CD4-positive, alpha-beta T cell (primary cell): ENCODE measurements around the gene SEPHS1. TPM values are rescaled to one million over a fixed set of nuclear protein-coding genes. Genes with fewer than 3 reads are reported as not detected.

Source experiments
- ATAC-seq: fragments of 200-7000 bp; cut with Tn5 transposase; one replicate; pipeline ENCODE4 v1.10.0; 2022; ENCODE audit warnings: mild to moderate bottlenecking; ENCODE audit not compliant: poor library complexity
- CTCF ChIA-PET: fragments of 350-600 bp; sonication (Branson Sonifier 250); formaldehyde crosslinking; loops from one replicate; lab custom pipeline; 2021; ENCODE audit warnings: antibody characterized with exemption, inconsistent platforms; lab: Charles Lee
- POLR2A ChIA-PET: fragments of 350-600 bp; sonication (Branson Sonifier 250); formaldehyde crosslinking; loops from one replicate; lab custom pipeline; 2021; ENCODE audit warnings: antibody characterized with exemption, inconsistent platforms; lab: Charles Lee
- DNase-seq, 14 experiments: peaks; one replicate each; pipeline ENCODE4 v3.0.0-alpha.2; 2013 to 2020; ENCODE audit warnings: mixed read lengths in 2 of 14
- H3K27ac ChIP-seq, 2 donors: one replicate each; pipeline versions ENCODE4 v1.5.1 to v1.7.0; 2013; ENCODE audit warnings: low read length in 2 of 2, low read depth in 1 of 2, mild to moderate bottlenecking in 1 of 2
- H3K27me3 ChIP-seq, 2 experiments: 1 replicate in 1 of 2; 2 replicates in 1 of 2; pipeline versions ENCODE4 v1.6.1 to v1.7.0; 2013; ENCODE audit warnings: low read length in 2 of 2, control low read depth in 1 of 2, mild to moderate bottlenecking in 1 of 2, moderate library complexity in 1 of 2; ENCODE audit not compliant: insufficient read depth in 2 of 2, control insufficient read depth in 1 of 2
- H3K36me3 ChIP-seq: one replicate; pipeline ENCODE4 v1.6.1; 2013; ENCODE audit warnings: low read length, control low read depth; ENCODE audit not compliant: insufficient read depth
- H3K4me1 ChIP-seq: one replicate; pipeline ENCODE4 v1.6.1; 2013; ENCODE audit warnings: low read length, control low read depth; ENCODE audit not compliant: insufficient read depth
- H3K4me3 ChIP-seq: one replicate; pipeline ENCODE4 v1.5.1; 2013; ENCODE audit warnings: mild to moderate bottlenecking, low read length, moderate library complexity
- H3K9me3 ChIP-seq, 2 experiments: 1 replicate in 1 of 2; 2 replicates in 1 of 2; pipeline versions ENCODE4 v1.6.1 to v1.7.0; 2013; ENCODE audit warnings: low read length in 2 of 2, mild to moderate bottlenecking in 2 of 2, control low read depth in 1 of 2, moderate library complexity in 1 of 2; ENCODE audit not compliant: control insufficient read depth in 1 of 2, insufficient read depth in 1 of 2
- H3K27ac Mint-ChIP-seq: one replicate; pipeline ENCODE4 v1.8.0; 2020; ENCODE audit warnings: mixed read lengths
- H3K27me3 Mint-ChIP-seq: one replicate; pipeline ENCODE4 v1.8.0; 2021; ENCODE audit warnings: mixed read lengths
- H3K36me3 Mint-ChIP-seq: one replicate; pipeline ENCODE4 v1.8.0; 2021; ENCODE audit warnings: low read depth, mixed read lengths
- H3K4me1 Mint-ChIP-seq: one replicate; pipeline ENCODE4 v1.8.0; 2021; ENCODE audit warnings: low read depth, mixed read lengths
- H3K4me3 Mint-ChIP-seq: one replicate; pipeline ENCODE4 v1.8.0; 2020; ENCODE audit warnings: mild to moderate bottlenecking, mixed read lengths
- H3K9me3 Mint-ChIP-seq: one replicate; pipeline ENCODE4 v1.8.0; 2020; ENCODE audit warnings: mixed read lengths
- intact Hi-C, 2 experiments: fragments of 100-400 bp; cut with DNase I in 1 of 2; cut with micrococcal nuclease in 1 of 2; formaldehyde crosslinking; loops; one replicate each; pipeline versions ENCODE4 v1.15.1 to v1.9.0; 2023 to 2025; cut with DNase I, micrococcal nuclease
- total RNA-seq, 174 experiments: library from RNA in 2 of 174; stranded (reverse) in 2 of 174; gene quantifications; one replicate each; pipeline ENCODE4 v1.2.3 and lab custom pipeline; 2021 to 2026
- TF ChIP-seq, protein P1 (sequence below): fragments of 200-600 bp; IDR thresholded peaks from one replicate; pipeline ENCODE4 v1.8.0; 2022; ENCODE audit warnings: antibody characterized with exemption, mild to moderate bottlenecking

Gene SEPHS1
- total RNA-seq, 2 experiments from 2014 or later: 13.1 to 17.9 TPM

GRCh38 chr10:13328613-13329012 lies 19.5 kb downstream of the SEPHS1 start:
- no peaks in the 10 kb centered on the region for H3K4me1 Mint-ChIP-seq
- H3K27me3 ChIP-seq: no peaks in the 10 kb centered on the region
- no peak overlapping the region for H3K4me3 Mint-ChIP-seq
- TF ChIP-seq, protein P1, sequence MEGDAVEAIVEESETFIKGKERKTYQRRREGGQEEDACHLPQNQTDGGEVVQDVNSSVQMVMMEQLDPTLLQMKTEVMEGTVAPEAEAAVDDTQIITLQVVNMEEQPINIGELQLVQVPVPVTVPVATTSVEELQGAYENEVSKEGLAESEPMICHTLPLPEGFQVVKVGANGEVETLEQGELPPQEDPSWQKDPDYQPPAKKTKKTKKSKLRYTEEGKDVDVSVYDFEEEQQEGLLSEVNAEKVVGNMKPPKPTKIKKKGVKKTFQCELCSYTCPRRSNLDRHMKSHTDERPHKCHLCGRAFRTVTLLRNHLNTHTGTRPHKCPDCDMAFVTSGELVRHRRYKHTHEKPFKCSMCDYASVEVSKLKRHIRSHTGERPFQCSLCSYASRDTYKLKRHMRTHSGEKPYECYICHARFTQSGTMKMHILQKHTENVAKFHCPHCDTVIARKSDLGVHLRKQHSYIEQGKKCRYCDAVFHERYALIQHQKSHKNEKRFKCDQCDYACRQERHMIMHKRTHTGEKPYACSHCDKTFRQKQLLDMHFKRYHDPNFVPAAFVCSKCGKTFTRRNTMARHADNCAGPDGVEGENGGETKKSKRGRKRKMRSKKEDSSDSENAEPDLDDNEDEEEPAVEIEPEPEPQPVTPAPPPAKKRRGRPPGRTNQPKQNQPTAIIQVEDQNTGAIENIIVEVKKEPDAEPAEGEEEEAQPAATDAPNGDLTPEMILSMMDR: no peak
- H3K9me3 Mint-ChIP-seq: no peaks in the 10 kb centered on the region
- H3K27me3 Mint-ChIP-seq: no peaks in the 10 kb centered on the region
- no peak overlapping the region for H3K27ac Mint-ChIP-seq
- DNase-seq (no peak), ATAC-seq (no peak)
- no peak overlapping the region for H3K27ac ChIP-seq
- intact Hi-C loops: no loop called here
- H3K36me3 ChIP-seq: peaks cover 76% of the 10 kb centered on the region
- no peak overlapping the region for H3K4me3 ChIP-seq
- CTCF ChIA-PET: no interaction called here
- no peaks in the 10 kb centered on the region for H3K9me3 ChIP-seq
- H3K4me1 ChIP-seq: no peaks in the 10 kb centered on the region
- POLR2A ChIA-PET: interaction anchor here (1.6 to 2.2 kb wide), 2 partner anchors 20 to 27 kb away, joined by 5 to 10 read pairs; no protein-coding TSS in a partner anchor
- peaks cover 86% of the 10 kb centered on the region for H3K36me3 Mint-ChIP-seq

DNA sequence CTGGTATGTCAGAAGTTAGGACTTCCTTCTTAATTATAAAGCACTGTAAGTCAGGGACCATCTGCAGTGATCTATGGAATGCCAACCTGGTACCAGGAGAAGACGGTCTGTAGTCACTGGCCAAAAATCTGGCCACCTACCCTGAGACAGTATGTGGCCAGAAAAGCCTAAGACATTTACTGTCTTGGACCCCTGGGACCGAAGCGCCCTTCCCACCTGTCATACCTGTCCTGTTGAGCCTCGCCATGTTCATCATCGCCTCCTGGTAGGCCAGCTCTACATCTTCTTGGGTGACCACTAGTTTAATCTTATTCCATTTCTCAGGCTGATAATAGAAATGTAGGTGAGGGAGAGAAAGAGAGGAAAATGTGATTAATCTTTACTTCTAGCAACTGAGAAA lies 20.0 kb downstream of the SEPHS1 start:
- TF ChIP-seq, protein P1: no peak
- CTCF ChIA-PET: no interaction called here
- POLR2A ChIA-PET: interaction anchor here (0.6 to 2.2 kb wide), 4 partner anchors 12 to 26 kb away, joined by 3 to 10 read pairs (median 4); no protein-coding TSS in a partner anchor
- no peaks in the 10 kb centered on the region for H3K9me3 ChIP-seq
- peaks cover 76% of the 10 kb centered on the region for H3K36me3 ChIP-seq
- H3K27ac Mint-ChIP-seq: no peak overlapping the region
- no peaks in the 10 kb centered on the region for H3K27me3 ChIP-seq
- H3K4me3 Mint-ChIP-seq: no peak overlapping the region
- ATAC-seq (no peak), DNase-seq (no peak)
- H3K9me3 Mint-ChIP-seq: no peaks in the 10 kb centered on the region
- no peaks in the 10 kb centered on the region for H3K4me1 ChIP-seq
- H3K4me3 ChIP-seq: no peak overlapping the region
- no peak overlapping the region for H3K27ac ChIP-seq
- intact Hi-C loops: no loop called here
- no peaks in the 10 kb centered on the region for H3K4me1 Mint-ChIP-seq
- H3K27me3 Mint-ChIP-seq: no peaks in the 10 kb centered on the region
- H3K36me3 Mint-ChIP-seq: peaks cover 87% of the 10 kb centered on the region

DNA sequence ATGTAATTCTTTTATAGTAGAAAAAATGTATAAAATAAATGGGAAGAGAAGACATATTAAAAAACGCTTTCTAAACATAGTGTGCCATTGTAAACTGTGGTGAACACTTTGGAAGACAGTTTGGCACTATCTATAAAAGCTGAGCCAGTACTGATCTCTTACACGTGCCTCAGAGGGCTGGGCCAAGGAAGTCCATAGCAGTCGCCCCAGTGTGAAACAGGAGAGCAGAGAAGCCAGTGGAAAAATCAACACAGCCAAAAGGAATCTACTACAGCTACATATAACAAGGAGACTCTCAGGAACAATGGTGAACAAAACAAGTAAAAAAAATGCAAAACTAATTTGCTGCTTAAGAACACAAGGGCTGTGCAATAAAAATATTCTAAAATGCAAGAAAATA lies 20.6 kb downstream of the SEPHS1 start:
- Histone ChIP-seq H3K9me3 (no peaks in the 10 kb centered on the region), H3K27me3 (no peaks in the 10 kb centered on the region), H3K4me1 (no peaks in the 10 kb centered on the region), H3K27ac (no peak overlapping the region), H3K36me3 (peaks cover 75% of the 10 kb centered on the region), H3K4me3 (no peak overlapping the region)
- Mint-ChIP-seq H3K9me3 (no peaks in the 10 kb centered on the region), H3K27me3 (no peaks in the 10 kb centered on the region), H3K27ac (no peak overlapping the region), H3K4me3 (no peak overlapping the region), H3K36me3 (peaks cover 92% of the 10 kb centered on the region), H3K4me1 (no peaks in the 10 kb centered on the region)
- no peak for ATAC-seq
- POLR2A ChIA-PET: interaction anchor here (0.6 kb wide), 2 partner anchors 13 to 25 kb away, joined by 3 read pairs; no protein-coding TSS in a partner anchor
- DNase-seq: no peak
- TF ChIP-seq, protein P1: no peak
- CTCF ChIA-PET: no interaction called here
- intact Hi-C loops: no loop called here
